Central memory CD8-positive, alpha-beta T cell (primary cell): ENCODE results near the gene LARP4B.
A peak's percentile ranks its signal among the peaks of the same experiment; 100 is the strongest.

Experiments used
- ATAC-seq: fragments of 150-1000 bp; cut with Tn5 transposase; replicated peaks from 2 replicates; pipeline ENCODE4 v1.10.0; 2022; ENCODE audit warnings: mild to moderate bottlenecking, moderate FRiP score, moderate number of reproducible peaks; ENCODE audit not compliant: poor library complexity, severe bottlenecking; ENCODE audit errors: extremely low read depth
- DNase-seq, 2 donors: peaks; one replicate each; pipeline ENCODE4 v3.0.0; 2021; ENCODE audit warnings: low spot score in 2 of 2
- H3K27ac Mint-ChIP-seq: one replicate; pipeline ENCODE4 v1.8.0; 2022; ENCODE audit warnings: low read depth, mild to moderate bottlenecking, moderate library complexity, mixed read lengths
- H3K27me3 Mint-ChIP-seq: one replicate; pipeline ENCODE4 v1.8.0; 2022; ENCODE audit warnings: mixed read lengths
- H3K36me3 Mint-ChIP-seq: one replicate; pipeline ENCODE4 v1.8.0; 2022; ENCODE audit warnings: mild to moderate bottlenecking, moderate library complexity, mixed read lengths; ENCODE audit not compliant: insufficient read depth
- H3K4me1 Mint-ChIP-seq: one replicate; pipeline ENCODE4 v1.8.0; 2022; ENCODE audit warnings: mixed read lengths
- H3K4me3 Mint-ChIP-seq: one replicate; pipeline ENCODE4 v1.8.0; 2022; ENCODE audit warnings: mild to moderate bottlenecking, moderate library complexity, mixed read lengths
- H3K9me3 Mint-ChIP-seq: one replicate; pipeline ENCODE4 v1.8.0; 2022; ENCODE audit warnings: mixed read lengths

Gene LARP4B

DNA sequence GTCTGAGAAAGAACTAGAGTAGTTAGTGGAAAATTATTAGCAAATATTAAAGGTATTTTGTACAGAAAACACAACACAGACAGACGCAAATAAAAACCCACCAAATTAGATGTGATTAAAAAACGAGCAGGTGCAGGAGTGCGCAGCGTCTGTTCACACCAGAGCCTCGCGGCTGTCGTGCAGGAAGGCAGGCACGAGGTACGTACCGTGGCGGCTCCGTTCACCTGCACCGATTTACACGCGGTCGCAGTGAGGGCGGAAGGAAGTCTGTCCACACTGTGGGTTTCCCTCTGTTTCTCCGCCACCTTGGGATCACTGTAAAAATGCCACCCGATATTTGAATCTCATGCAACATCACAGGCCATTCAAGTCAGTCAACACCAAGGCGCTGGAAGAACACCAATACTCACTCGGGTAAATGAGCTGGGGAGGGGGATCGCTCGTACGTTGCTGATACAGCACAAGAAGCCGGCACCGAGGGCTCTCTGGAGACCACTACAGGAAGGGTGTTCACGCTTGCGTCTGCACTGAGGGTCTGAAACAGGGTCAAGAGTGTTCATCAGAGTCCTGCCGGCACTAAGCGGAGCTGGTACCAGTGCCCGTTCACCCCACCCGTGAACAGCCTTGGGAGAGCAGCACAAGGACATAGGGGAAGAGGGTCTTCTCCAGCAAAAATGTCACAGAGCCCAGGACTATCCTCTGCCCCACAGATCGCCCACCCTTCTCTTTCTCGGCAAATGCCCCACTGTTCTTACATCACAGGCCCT is 116.8 kb downstream of the LARP4B start:
- H3K36me3 Mint-ChIP-seq = peaks cover 57% of the 10 kb centered on the region
- H3K27me3 Mint-ChIP-seq = no peaks in the 10 kb centered on the region
- no peaks in the 10 kb centered on the region for H3K9me3 Mint-ChIP-seq
- H3K4me1 Mint-ChIP-seq = no peaks in the 10 kb centered on the region
- ATAC-seq = no peak
- no peak for DNase-seq
- H3K4me3 Mint-ChIP-seq = no peak overlapping the region
- H3K27ac Mint-ChIP-seq = no peak overlapping the region

DNA sequence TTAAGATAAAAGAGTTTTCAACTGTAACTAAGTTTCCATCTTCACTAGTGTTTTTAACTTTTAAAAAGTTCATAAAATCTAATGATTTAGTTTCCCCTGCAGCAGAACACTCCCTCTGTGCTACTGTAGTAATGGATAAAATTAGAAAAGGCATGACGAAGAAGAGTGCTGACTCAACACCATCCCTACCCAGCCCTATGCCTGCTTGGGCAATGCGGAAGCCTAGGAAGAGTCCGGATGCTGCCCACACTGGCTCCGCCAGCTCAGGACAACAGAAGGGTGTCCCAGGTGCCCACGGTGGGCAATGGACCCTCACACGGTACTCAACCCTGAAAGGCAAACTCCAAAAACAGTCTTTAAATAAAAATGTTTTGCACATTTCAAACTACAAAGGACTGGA is 118.2 kb downstream of the LARP4B start:
- ATAC-seq = no peak
- Mint-ChIP-seq H3K4me1 (no peaks in the 10 kb centered on the region), H3K9me3 (no peaks in the 10 kb centered on the region), H3K36me3 (peaks cover 56% of the 10 kb centered on the region), H3K4me3 (no peak overlapping the region), H3K27me3 (no peaks in the 10 kb centered on the region), H3K27ac (no peak overlapping the region)
- no peak for DNase-seq

DNA sequence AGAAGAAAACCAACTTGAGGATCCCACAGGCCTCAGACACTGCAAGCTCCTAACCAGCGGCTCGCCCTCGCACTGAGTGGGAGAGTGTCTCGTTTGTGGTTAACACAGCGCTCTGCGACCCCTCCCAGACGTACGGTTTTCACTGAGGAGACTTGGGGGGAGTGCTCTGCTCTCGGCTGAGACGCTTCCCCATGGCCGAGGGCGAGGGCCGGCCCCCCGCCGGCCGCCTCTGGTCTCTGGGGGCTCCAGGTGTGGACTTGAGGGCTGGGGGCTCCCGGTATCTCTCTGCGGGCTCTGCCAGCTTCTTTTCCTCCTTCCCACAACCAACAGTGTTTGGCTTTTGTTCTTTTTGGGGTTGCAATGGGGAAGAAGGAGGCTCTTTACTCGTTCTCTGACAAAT is 118.7 kb downstream of the LARP4B start:
- no peak overlapping the region for H3K27ac Mint-ChIP-seq
- no peaks in the 10 kb centered on the region for H3K9me3 Mint-ChIP-seq
- DNase-seq (no peak), ATAC-seq (no peak)
- H3K36me3 Mint-ChIP-seq = peaks cover 53% of the 10 kb centered on the region
- H3K4me3 Mint-ChIP-seq = no peak overlapping the region
- H3K27me3 Mint-ChIP-seq = no peaks in the 10 kb centered on the region
- H3K4me1 Mint-ChIP-seq = no peaks in the 10 kb centered on the region

DNA sequence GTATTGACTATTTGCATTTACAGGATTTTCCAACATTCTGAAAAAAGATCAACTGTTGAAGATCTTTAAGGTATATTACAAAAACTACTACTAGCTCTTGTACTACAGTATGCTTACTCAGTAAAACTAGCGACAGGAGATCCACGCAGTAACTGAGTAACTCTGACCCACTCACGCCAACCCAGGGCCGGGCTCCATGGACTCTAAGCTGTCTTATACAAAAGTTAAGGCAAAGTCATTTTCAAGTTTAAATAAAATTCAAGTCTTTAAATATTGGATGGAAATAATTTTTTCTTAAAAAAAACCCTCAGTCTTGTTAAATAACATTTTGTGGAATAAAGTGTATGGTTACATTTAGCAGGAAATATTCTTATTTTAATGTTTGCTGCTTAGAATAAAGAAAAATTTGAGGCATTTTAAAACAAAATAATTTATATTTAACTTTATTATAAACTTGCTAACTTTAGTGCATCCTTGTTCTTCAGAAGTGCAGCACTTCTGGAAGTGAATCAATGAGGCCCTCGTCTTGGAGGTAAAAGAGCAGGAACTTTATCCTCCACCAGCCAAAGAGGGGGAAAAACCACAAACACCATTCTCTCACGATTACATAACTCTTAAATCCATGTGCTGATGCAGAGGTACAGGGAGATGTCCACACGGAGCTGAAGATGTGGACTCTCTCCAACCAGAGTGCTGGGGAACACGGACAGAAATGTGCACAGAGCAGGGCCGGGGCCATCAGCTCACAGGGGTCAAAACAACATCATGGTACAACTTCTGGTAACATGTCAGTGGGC is 119.9 kb downstream of the LARP4B start:
- ATAC-seq (no peak), DNase-seq (no peak)
- no peaks in the 10 kb centered on the region for H3K9me3 Mint-ChIP-seq
- H3K27me3 Mint-ChIP-seq = no peaks in the 10 kb centered on the region
- H3K4me1 Mint-ChIP-seq = no peaks in the 10 kb centered on the region
- H3K36me3 Mint-ChIP-seq = peaks cover 49% of the 10 kb centered on the region
- H3K4me3 Mint-ChIP-seq = no peak overlapping the region
- no peak overlapping the region for H3K27ac Mint-ChIP-seq

DNA sequence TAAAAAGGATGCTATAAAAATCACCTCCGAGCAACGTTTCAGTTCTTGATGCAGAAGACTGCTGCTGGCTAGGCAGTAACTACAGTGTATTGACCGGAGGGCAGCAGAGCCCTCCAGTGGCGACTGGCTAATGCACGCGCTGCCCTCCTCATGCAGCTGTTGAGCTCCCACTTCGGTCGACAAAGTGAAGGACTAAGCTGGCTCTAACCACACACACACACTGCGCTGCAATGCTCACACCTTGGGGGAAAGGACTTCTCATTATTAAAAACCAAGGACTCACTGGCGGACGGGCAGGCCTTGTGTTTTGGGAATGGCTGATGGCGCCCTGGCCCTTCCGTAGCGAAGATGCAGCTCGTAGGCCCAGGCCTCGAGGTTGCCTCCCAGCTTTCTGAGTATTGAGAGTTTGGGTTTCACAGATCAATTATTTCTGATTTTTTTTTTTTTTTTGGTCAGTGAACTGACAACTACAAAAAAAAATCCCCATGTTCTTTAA is 121.1 kb downstream of the LARP4B start:
- H3K9me3 Mint-ChIP-seq = no peaks in the 10 kb centered on the region
- H3K27me3 Mint-ChIP-seq = no peaks in the 10 kb centered on the region
- H3K4me1 Mint-ChIP-seq = no peaks in the 10 kb centered on the region
- H3K4me3 Mint-ChIP-seq = no peak overlapping the region
- no peak overlapping the region for H3K27ac Mint-ChIP-seq
- DNase-seq (no peak), ATAC-seq (no peak)
- H3K36me3 Mint-ChIP-seq = peaks cover 42% of the 10 kb centered on the region

DNA sequence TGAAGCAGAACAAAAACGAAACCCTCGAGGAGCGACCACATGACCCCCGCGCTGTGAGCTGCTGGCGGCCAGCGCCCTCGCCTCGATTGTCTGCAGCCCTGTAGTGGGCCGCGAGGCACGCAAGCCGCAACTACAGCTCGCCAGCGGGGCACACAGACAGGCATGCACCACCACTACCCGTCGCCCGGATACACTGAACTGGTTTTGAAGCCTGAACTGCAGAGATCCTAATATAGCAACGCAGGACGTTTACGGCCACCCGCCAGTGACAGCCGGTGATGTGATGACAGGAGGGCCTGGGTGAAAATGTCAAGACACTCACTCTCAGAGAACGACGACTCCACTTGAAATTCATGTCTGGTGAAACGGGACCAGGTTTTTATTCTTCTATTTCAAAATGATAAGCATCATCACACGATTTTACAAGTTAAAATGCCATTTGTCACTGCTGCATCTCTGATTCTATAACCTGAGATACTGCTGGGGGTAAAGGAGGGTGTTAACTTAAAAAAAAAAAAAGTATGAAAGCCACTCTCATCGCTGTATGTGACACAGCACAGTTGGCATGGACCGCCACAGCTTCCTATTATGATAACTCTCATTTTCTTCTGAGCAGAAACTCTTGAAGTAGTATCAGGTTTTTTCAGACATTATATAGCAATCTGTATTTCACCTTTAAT is 121.7 kb downstream of the LARP4B start:
- H3K27me3 Mint-ChIP-seq = no peaks in the 10 kb centered on the region
- ATAC-seq (no peak), DNase-seq (no peak)
- peaks cover 3% of the 10 kb centered on the region for H3K4me1 Mint-ChIP-seq
- no peaks in the 10 kb centered on the region for H3K9me3 Mint-ChIP-seq
- H3K36me3 Mint-ChIP-seq = peaks cover 40% of the 10 kb centered on the region
- H3K27ac Mint-ChIP-seq = no peak overlapping the region
- H3K4me3 Mint-ChIP-seq = no peak overlapping the region

DNA sequence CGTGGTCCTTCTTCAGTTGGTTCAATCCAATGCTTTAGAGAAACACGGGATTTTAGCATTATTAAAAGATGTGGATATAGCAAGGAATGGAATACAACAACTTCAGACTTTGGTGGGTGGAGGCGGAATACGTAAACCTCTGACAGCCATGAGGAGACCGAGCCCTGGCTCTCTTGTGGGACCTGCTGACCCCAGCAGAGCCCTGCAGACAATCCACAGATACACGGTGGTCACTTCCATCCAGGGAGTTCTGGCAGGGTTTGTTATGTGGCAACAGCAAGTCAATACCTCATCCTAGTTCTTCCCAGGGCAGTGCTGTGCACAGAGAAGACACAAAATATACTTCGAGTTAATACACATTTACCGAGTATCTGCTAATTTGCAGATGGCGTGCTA is 123.5 kb downstream of the LARP4B start:
- H3K4me1 Mint-ChIP-seq = peaks cover 7% of the 10 kb centered on the region
- ATAC-seq (no peak), DNase-seq (no peak)
- no peaks in the 10 kb centered on the region for H3K9me3 Mint-ChIP-seq
- H3K27me3 Mint-ChIP-seq = no peaks in the 10 kb centered on the region
- H3K27ac Mint-ChIP-seq = no peak overlapping the region
- peaks cover 29% of the 10 kb centered on the region for H3K36me3 Mint-ChIP-seq
- H3K4me3 Mint-ChIP-seq = no peak overlapping the region

DNA sequence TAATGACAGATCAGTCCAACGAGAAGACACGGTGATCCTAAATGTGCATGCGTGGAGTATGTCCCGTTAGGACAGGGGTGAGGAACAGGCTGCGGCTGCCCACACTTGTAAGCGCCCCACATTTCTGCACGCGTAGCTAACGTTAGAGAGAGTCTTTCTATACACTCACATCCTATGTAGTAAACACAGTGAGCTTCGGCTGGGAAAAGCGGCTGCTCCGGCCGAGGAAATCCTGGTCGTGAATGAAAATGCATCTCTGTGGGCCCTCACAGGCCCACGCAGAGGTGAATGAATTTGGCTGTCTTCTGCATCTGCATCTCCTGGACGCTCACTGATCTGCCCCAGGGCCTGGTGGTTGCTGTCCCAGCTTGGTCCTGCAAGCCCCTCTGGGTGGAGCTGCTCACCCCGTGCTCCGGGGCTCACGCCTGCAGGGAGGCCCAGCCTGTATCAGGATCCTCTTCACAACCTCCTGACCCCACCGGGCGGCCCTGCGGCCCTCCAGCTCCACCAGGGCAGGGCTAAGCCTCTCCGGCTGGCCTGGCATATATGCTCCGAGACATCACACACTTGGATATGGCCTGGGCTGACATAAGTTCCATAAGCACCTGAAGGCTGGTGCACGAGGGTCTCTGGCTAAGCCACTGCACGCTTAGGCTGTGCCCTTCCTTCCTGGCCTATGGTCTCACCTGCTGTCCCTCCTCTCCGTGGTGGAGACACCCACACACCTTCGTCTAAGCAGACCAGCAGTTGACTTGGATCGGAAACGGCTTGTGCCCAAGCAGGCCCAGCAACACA is 124.1 kb downstream of the LARP4B start:
- Mint-ChIP-seq H3K27me3 (no peaks in the 10 kb centered on the region), H3K4me1 (peaks cover 7% of the 10 kb centered on the region), H3K9me3 (no peaks in the 10 kb centered on the region), H3K27ac (no peak overlapping the region), H3K36me3 (peaks cover 25% of the 10 kb centered on the region), H3K4me3 (no peak overlapping the region)
- DNase-seq = no peak
- no peak for ATAC-seq

DNA sequence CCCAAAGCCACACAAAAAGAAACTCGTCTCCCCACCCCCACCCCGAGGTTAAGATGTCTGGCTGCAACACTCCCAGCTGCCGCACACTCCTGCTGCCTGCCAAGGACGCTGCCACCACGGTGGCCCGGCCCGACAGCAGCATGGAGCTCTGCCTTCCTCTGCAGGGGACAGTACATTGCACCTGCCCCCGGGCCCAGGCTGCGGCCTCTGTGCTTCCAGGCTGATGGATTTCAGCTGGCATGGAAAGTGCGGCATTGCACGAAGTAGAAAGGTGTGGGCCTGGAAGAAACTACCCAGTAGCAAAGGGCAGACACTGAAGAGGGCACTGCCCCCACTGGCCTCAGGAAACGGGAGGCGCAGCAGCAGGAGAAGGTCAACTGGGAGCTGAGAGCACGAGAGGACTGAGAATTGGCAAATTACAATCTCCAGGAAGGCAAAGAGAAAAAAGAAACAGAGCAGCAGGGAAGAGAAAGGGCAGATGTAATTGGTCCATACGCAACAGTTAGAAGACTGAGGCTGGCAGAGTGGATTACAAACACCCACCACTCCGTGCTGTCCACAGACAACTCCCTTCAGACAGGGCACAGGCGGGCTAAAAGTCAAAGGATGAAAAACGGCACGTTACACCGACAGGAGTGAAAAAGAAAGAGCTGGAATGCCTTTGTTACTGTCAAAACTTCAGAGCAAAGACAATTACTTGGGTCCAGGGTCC is 124.9 kb downstream of the LARP4B start:
- H3K9me3 Mint-ChIP-seq = no peaks in the 10 kb centered on the region
- H3K4me1 Mint-ChIP-seq = peaks cover 7% of the 10 kb centered on the region
- no peak for ATAC-seq
- peak overlapping the region; percentile 70 for H3K27ac Mint-ChIP-seq
- H3K27me3 Mint-ChIP-seq = no peaks in the 10 kb centered on the region
- no peak for DNase-seq
- H3K4me3 Mint-ChIP-seq = no peak overlapping the region
- peaks cover 18% of the 10 kb centered on the region for H3K36me3 Mint-ChIP-seq

DNA sequence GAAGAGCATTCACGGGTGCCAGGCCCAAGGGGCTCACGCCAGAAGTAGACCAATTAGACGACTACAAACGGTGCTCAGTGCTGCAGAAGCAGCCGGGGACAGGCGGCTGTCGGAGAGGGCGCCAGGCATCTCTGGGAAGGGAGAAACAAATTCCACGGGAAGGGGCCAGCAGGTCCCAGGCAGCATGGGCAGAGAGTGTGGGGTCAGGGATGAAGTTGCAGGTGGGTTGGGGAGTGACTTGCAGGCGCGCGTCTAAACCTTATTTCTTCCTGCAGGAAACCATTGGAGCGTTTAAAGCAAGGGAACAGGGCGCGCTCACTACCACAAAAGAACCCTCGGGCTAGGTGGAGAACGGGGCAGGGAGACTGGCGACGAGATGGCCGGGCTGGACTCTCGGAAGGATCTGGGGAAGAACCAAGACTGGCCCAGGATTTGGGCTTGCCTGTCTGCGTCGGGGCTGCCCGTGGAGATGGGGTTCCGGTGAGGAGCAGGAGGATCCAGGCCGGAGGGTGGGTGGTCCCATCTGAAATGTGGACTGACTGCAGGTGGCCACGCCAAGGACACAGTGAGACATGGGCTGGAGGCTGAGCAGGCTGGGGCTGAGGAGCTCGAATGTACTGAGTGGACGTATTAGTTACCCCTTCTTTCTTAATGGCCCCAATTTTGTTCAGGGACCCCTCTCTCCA is 125.7 kb downstream of the LARP4B start:
- DNase-seq (no peak), ATAC-seq (no peak)
- Mint-ChIP-seq H3K4me1 (peaks cover 7% of the 10 kb centered on the region), H3K27me3 (no peaks in the 10 kb centered on the region), H3K4me3 (no peak overlapping the region), H3K9me3 (no peaks in the 10 kb centered on the region), H3K27ac (peak overlapping the region; percentile 70), H3K36me3 (peaks cover 15% of the 10 kb centered on the region)

DNA sequence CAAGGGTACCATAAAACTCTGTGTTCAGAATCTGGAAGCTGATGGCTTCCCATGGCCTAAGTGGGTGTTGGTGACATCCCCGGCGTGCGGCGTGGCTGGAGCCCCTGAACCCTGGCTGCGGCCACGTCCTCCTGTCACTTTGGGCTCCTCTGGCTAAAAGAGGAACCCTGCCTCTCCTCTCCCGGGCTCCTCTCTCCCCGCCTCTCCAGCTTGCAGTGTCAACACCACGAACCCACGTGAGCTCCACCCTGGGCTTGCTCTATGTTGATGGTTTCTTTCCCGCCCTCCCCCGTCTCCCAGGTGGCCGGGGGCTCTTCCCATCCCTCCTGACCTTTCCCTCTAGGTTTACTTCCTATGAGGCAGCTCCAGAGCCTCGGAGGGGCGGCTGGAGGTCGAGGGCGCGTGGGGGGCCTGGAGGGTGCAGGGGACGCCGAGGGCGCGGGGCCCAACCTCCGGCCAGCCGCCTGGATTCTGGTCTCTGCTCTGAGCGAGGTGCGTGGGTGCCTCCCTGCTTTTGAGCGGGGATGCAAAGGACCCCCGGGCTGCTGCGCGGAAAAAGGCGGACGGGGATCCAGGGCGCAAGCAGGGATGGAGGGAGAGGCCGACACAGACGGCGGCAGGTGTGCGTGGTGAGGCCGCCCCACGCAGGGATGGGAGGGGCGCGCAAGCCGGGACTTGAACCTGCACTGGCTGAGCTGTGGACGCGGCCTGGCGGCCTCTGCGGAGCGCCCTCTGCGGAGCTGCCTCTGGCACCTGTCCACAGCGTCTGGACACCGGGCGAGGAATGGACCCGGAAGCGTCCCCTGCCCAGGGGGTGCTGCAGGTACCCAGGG is 126.5 kb downstream of the LARP4B start:
- Mint-ChIP-seq H3K9me3 (no peaks in the 10 kb centered on the region), H3K4me1 (peaks cover 7% of the 10 kb centered on the region), H3K27ac (peak overlapping the region; percentile 70), H3K4me3 (no peak overlapping the region), H3K36me3 (peaks cover 12% of the 10 kb centered on the region), H3K27me3 (no peaks in the 10 kb centered on the region)
- no peak for ATAC-seq
- no peak for DNase-seq
